ENCODE measurements around the gene VIPR1.

DNA sequence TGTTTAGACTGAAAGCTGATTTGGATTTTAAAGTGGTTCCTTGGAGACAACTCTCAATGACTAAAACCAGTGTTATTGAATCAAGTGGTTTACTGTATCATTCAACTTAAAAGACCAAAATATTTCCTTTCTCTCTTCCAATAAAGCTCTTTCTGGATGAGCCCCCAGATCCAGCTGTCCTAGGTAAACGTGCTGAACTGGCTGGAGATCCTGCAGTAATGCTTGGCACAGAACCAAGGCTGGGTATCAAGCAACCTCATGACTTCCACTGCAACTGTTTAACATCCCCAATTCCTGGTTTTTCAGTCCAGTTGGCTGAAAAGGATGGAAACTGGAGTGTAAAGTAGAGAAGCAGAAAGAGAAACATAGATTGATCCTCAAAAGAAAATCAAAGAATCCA lies 50.4 kb downstream of the VIPR1 start:
- TF ChIP-seq POLR2A (IDR thresholded peaks at IDR 0.05): no peak
- TF ChIP-seq, protein P1, sequence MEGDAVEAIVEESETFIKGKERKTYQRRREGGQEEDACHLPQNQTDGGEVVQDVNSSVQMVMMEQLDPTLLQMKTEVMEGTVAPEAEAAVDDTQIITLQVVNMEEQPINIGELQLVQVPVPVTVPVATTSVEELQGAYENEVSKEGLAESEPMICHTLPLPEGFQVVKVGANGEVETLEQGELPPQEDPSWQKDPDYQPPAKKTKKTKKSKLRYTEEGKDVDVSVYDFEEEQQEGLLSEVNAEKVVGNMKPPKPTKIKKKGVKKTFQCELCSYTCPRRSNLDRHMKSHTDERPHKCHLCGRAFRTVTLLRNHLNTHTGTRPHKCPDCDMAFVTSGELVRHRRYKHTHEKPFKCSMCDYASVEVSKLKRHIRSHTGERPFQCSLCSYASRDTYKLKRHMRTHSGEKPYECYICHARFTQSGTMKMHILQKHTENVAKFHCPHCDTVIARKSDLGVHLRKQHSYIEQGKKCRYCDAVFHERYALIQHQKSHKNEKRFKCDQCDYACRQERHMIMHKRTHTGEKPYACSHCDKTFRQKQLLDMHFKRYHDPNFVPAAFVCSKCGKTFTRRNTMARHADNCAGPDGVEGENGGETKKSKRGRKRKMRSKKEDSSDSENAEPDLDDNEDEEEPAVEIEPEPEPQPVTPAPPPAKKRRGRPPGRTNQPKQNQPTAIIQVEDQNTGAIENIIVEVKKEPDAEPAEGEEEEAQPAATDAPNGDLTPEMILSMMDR (IDR thresholded peaks at IDR 0.05): no peak
- no peak for TF ChIP-seq POLR2AphosphoS5 (IDR thresholded peaks at IDR 0.05)
- TF ChIP-seq EP300 (IDR thresholded peaks at IDR 0.05): no peak

All from sigmoid colon (tissue), 4 donors.